Psoas muscle (tissue), 8 donors: ENCODE results near the gene CSRP2. TPM values are rescaled to one million over a fixed set of nuclear protein-coding genes. Genes with fewer than 3 reads are reported as not detected.

Source experiments
- ATAC-seq, 4 donors: fragments of 200-7000 bp; cut with Tn5 transposase; one replicate each; pipeline ENCODE4 v1.9.1; 2020; ENCODE audit warnings: moderate library complexity in 3 of 4, mild to moderate bottlenecking in 2 of 4
- DNase-seq, 2 donors: peaks; one replicate each; pipeline ENCODE4 v3.0.0-alpha.2; 2020
- H3K27ac ChIP-seq: fragments of 200-600 bp; one replicate; pipeline ENCODE4 v1.8.0; 2022
- H3K27me3 ChIP-seq, 3 donors: fragments of 200-600 bp in 1 of 3; one replicate each; pipeline versions ENCODE4 v1.6.1 to v1.8.0; 2013 to 2022; ENCODE audit warnings: low read length in 2 of 3, mild to moderate bottlenecking in 2 of 3, moderate library complexity in 1 of 3; ENCODE audit not compliant: insufficient read depth in 3 of 3
- H3K36me3 ChIP-seq, 2 donors: fragments of 200-600 bp in 1 of 2; one replicate each; pipeline versions ENCODE4 v1.6.1 to v1.8.0; 2013 to 2022; ENCODE audit warnings: low read depth in 1 of 2, mild to moderate bottlenecking in 1 of 2, moderate library complexity in 1 of 2; ENCODE audit not compliant: insufficient read depth in 1 of 2
- H3K4me1 ChIP-seq: fragments of 200-600 bp; one replicate; pipeline ENCODE4 v1.8.0; 2022
- H3K4me3 ChIP-seq: fragments of 200-600 bp; one replicate; pipeline ENCODE4 v1.8.0; 2022; ENCODE audit warnings: mild to moderate bottlenecking
- H3K9me3 ChIP-seq: fragments of 200-600 bp; one replicate; pipeline ENCODE4 v1.8.0; 2022
- CTCF ChIP-seq: fragments of 200-600 bp; IDR thresholded peaks from one replicate; pipeline ENCODE4 v1.8.0; 2022; ENCODE audit warnings: antibody characterized with exemption
- WGBS, 3 donors: extraction: QIAGEN DNeasy Blood & Tissue Kit; methylation state at CpG; one replicate each; pipeline versions ENCODE4 v1.1.6 to v1.1.7; 2013; 5-methylcytosine and 5-hydroxymethylcytosine counted together
- intact Hi-C, 2 donors: fragments of 100-400 bp; cut with DNase I; formaldehyde crosslinking; loops; one replicate each; pipeline versions ENCODE4 v1.11.0 to v1.14.2; 2022
- polyA plus RNA-seq, 3 donors: library from polyadenylated mRNA; stranded (reverse); fragments of 200-250 nt; gene quantifications; one replicate each; pipeline ENCODE4 v1.2.3, GENCODE V29; 2013
- total RNA-seq, 4 donors: library from RNA; stranded (reverse); fragmentation: NEBNext Ultra II Directional in 2 of 4; extraction: Animal tissue kit (Norgen Biotek cat#: 25700) in 2 of 4; gene quantifications; one replicate each; pipeline versions ENCODE4 v1.2.1 to v1.2.4, GENCODE V29; 2021 to 2023
- donor health status: healthy with polysubstance abuse.
- donor health status: DM: no; HTN: no; CAD: no; lungs with moderate emphysema.
- donor health status: Bipolar disorder and iron deficiency.
- donor health status: healthy.
- donor health status: DM: yes; HTN: yes; CAD: no.
- donor health status: DM: no; HTN: no; CAD: no.
- donor health status: DM: no; HTN: no; CAD: no.
- donor health status: DM: yes; HTN: yes; CAD: no.

Gene CSRP2
- total and polyA plus RNA-seq, 7 donors, result 5.2 to 22.3 (median 11.4) TPM

GRCh38 chr12:76921891-76922664, 43.3 kb upstream of the CSRP2 start:
- Histone ChIP-seq H3K27ac (no peak overlapping the region), H3K4me1 (no peaks in the 10 kb centered on the region), H3K27me3 (no peaks in the 10 kb centered on the region), H3K4me3 (no peak overlapping the region), H3K36me3 (no peaks in the 10 kb centered on the region), H3K9me3 (no peaks in the 10 kb centered on the region)
- ATAC-seq (no peak), DNase-seq (no peak)
- TF ChIP-seq CTCF, result no peak
- WGBS, 3 donors, result 31 to 59% (median 38%) methylated on average over 6 of the region's 6 CpGs
- intact Hi-C loops, result no loop called here

- intact Hi-C loops, result no loop called here
- Histone ChIP-seq H3K4me3 (no peak overlapping the region), H3K9me3 (no peaks in the 10 kb centered on the region), H3K4me1 (no peaks in the 10 kb centered on the region), H3K27me3 (no peaks in the 10 kb centered on the region), H3K27ac (no peak overlapping the region), H3K36me3 (no peaks in the 10 kb centered on the region)
- ATAC-seq (no peak), DNase-seq (no peak)
- TF ChIP-seq CTCF, result no peak
- 37 to 59% (median 39%) methylated on average over 2 of the region's 2 CpGs for WGBS, 3 donors
Observed at GRCh38 chr12:76921100-76921471, 42.3 kb upstream of the CSRP2 start.

- no peaks in the 10 kb centered on the region for H3K4me1 ChIP-seq
- H3K27me3 ChIP-seq, result no peaks in the 10 kb centered on the region
- no peak overlapping the region for H3K4me3 ChIP-seq
- no peak for ATAC-seq
- no peak for TF ChIP-seq CTCF
- H3K36me3 ChIP-seq, result no peaks in the 10 kb centered on the region
- intact Hi-C loops, result no loop called here
- H3K9me3 ChIP-seq, result no peaks in the 10 kb centered on the region
- H3K27ac ChIP-seq, result no peak overlapping the region
- WGBS, 3 donors, result 77 to 86% (median 79%) methylated on average over 9 of the region's 9 CpGs
- DNase-seq, result no peak
Observed at GRCh38 chr12:76920172-76921099, 41.6 kb upstream of the CSRP2 start.

- no peaks in the 10 kb centered on the region for H3K9me3 ChIP-seq
- DNase-seq, result no peak
- WGBS, 3 donors, result 55 to 67% (median 63%) methylated on average over 9 of the region's 9 CpGs
- no peak overlapping the region for H3K4me3 ChIP-seq
- no peaks in the 10 kb centered on the region for H3K27me3 ChIP-seq
- intact Hi-C loops, result no loop called here
- no peak for ATAC-seq
- no peaks in the 10 kb centered on the region for H3K36me3 ChIP-seq
- TF ChIP-seq CTCF, result no peak
- no peaks in the 10 kb centered on the region for H3K4me1 ChIP-seq
- no peak overlapping the region for H3K27ac ChIP-seq
Observed at GRCh38 chr12:76919383-76920171, 40.8 kb upstream of the CSRP2 start.
